ENCODE results near the gene SRPK2.

SRPK2 gene

DNA sequence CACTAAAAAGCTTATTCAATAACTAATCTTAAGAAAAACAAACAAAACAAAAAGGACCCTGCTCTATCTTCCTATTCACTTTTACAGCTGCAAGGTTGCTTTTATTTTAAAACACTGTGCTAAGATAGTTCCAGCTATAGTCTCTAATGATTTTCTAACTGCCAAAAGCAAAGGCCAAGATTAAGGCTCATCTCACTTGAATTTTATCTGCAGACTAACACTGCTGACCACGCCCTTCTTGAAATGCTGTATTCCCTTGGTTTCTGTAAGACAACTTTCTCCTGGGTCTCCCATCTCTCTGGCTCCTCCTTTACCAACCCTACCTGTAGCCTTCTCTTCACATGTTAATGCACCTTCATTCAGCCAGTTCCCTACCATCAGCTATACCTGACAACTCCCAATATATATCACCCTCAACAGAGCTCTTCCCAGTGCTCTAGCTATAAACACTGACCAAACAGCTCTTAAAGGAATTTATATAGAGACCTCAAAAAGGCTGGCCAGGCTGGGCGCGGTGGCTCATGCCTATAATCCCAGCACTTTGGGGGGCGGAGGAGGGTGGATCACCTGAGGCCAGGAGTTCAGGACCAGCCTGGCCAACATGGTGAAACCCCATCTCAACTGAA is 11.7 kb downstream of the SRPK2 start:
- no peak overlapping the region for H3K4me2 ChIP-seq (ENCODE audit: low read depth, low read length, poor library complexity, severe bottlenecking)
- peaks cover 29% of the 10 kb centered on the region for H4K20me1 ChIP-seq (ENCODE audit: insufficient read depth, low read length, poor library complexity, severe bottlenecking)
- no peak overlapping the region for H2AFZ ChIP-seq (ENCODE audit: low read length)
- H3K9ac ChIP-seq (ENCODE audit: low read depth, low read length, poor library complexity, severe bottlenecking) = no peak overlapping the region
- H3K27me3 ChIP-seq (ENCODE audit: insufficient read depth, low read length, poor library complexity, severe bottlenecking) = no peaks in the 10 kb centered on the region
- peaks cover 3% of the 10 kb centered on the region for H3K4me1 ChIP-seq (ENCODE audit: insufficient read depth, low read length, poor library complexity, severe bottlenecking)
- no peak overlapping the region for H3K4me3 ChIP-seq (ENCODE audit: low read length, poor library complexity, severe bottlenecking)
- no peaks in the 10 kb centered on the region for H3K9me3 ChIP-seq (ENCODE audit: insufficient read depth, low read depth, low read length)
- H3F3A ChIP-seq (ENCODE audit: low read depth) = no peaks in the 10 kb centered on the region
- H3K79me2 ChIP-seq (ENCODE audit: insufficient read depth, low read length) = peaks cover 97% of the 10 kb centered on the region
- no peaks in the 10 kb centered on the region for H3K36me3 ChIP-seq (ENCODE audit: insufficient read depth, low read length)
- no peaks in the 10 kb centered on the region for H3K9me2 ChIP-seq (replicated peaks; ENCODE audit: low read depth, low read length)
- TF ChIP-seq, protein P1, sequence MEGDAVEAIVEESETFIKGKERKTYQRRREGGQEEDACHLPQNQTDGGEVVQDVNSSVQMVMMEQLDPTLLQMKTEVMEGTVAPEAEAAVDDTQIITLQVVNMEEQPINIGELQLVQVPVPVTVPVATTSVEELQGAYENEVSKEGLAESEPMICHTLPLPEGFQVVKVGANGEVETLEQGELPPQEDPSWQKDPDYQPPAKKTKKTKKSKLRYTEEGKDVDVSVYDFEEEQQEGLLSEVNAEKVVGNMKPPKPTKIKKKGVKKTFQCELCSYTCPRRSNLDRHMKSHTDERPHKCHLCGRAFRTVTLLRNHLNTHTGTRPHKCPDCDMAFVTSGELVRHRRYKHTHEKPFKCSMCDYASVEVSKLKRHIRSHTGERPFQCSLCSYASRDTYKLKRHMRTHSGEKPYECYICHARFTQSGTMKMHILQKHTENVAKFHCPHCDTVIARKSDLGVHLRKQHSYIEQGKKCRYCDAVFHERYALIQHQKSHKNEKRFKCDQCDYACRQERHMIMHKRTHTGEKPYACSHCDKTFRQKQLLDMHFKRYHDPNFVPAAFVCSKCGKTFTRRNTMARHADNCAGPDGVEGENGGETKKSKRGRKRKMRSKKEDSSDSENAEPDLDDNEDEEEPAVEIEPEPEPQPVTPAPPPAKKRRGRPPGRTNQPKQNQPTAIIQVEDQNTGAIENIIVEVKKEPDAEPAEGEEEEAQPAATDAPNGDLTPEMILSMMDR (conservative IDR thresholded peaks at IDR 0.05; ENCODE audit: low read length) = no peak
- TF ChIP-seq EZH2phosphoT487 (IDR thresholded peaks at IDR 0.05; ENCODE audit: borderline replicate concordance) = no peak

DNA sequence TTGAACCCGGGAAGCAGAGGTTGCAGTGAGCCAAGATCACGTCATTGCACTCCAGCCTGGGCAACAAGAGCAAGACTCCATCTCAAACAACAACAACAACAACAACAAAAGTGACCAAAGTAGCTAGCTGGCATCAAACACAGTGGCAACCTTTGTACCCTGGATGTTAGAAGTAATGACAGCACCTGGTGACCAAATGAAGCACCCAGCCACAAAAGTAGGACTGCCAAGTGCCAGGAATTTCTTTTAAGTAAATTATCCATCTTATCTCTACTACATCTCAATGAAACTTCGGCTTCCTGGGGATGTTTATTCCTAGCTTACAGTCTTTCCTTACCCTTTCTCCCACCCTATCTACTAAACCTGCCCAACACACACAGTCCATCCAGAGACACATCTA is 18.8 kb downstream of the SRPK2 start:
- no peaks in the 10 kb centered on the region for H3K9me3 ChIP-seq (ENCODE audit: insufficient read depth, low read depth, low read length)
- TF ChIP-seq, protein P1 (conservative IDR thresholded peaks at IDR 0.05; ENCODE audit: low read length) = no peak
- TF ChIP-seq EZH2phosphoT487 (IDR thresholded peaks at IDR 0.05; ENCODE audit: borderline replicate concordance) = no peak
- H4K20me1 ChIP-seq (ENCODE audit: insufficient read depth, low read length, poor library complexity, severe bottlenecking) = peaks cover 36% of the 10 kb centered on the region
- no peaks in the 10 kb centered on the region for H3K27me3 ChIP-seq (ENCODE audit: insufficient read depth, low read length, poor library complexity, severe bottlenecking)
- no peaks in the 10 kb centered on the region for H3K9me2 ChIP-seq (replicated peaks; ENCODE audit: low read depth, low read length)
- H3K4me3 ChIP-seq (ENCODE audit: low read length, poor library complexity, severe bottlenecking) = no peak overlapping the region
- H2AFZ ChIP-seq (ENCODE audit: low read length) = no peak overlapping the region
- H3K4me1 ChIP-seq (ENCODE audit: insufficient read depth, low read length, poor library complexity, severe bottlenecking) = peaks cover 10% of the 10 kb centered on the region
- H3K36me3 ChIP-seq (ENCODE audit: insufficient read depth, low read length) = no peaks in the 10 kb centered on the region
- H3K79me2 ChIP-seq (ENCODE audit: insufficient read depth, low read length) = peaks cover 96% of the 10 kb centered on the region
- H3K9ac ChIP-seq (ENCODE audit: low read depth, low read length, poor library complexity, severe bottlenecking) = no peak overlapping the region
- H3F3A ChIP-seq (ENCODE audit: low read depth) = 0 out of 2 replicates have a peak, but pooled peaks cover 5% of the 10 kb centered on the region
- H3K4me2 ChIP-seq (ENCODE audit: low read depth, low read length, poor library complexity, severe bottlenecking) = no peak overlapping the region

DNA sequence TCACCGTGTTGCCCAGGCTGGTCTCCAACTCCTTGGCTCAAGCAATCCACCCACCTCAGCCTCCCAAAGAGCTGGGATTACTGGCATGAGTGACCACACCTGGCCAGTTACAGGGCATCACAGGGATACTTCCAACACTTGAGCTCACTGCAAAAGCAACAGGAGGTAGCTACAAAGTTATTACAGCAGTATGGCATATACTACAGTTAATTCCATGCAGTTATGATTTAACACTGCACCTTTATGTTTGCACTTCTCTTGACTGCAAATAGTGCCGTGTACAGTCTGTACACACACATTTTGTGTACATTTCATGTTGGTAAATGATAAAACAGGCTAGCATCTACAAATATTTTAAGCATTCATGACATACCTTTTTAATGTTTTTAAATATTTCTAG is 21.3 kb downstream of the SRPK2 start:
- H3K9me3 ChIP-seq (ENCODE audit: insufficient read depth, low read depth, low read length) = no peaks in the 10 kb centered on the region
- H3K79me2 ChIP-seq (ENCODE audit: insufficient read depth, low read length) = peaks cover 88% of the 10 kb centered on the region
- H3K9ac ChIP-seq (ENCODE audit: low read depth, low read length, poor library complexity, severe bottlenecking) = no peak overlapping the region
- H2AFZ ChIP-seq (ENCODE audit: low read length) = no peak overlapping the region
- H3K36me3 ChIP-seq (ENCODE audit: insufficient read depth, low read length) = no peaks in the 10 kb centered on the region
- no peaks in the 10 kb centered on the region for H3K9me2 ChIP-seq (replicated peaks; ENCODE audit: low read depth, low read length)
- H3K27me3 ChIP-seq (ENCODE audit: insufficient read depth, low read length, poor library complexity, severe bottlenecking) = no peaks in the 10 kb centered on the region
- H3K4me3 ChIP-seq (ENCODE audit: low read length, poor library complexity, severe bottlenecking) = no peak overlapping the region
- H3F3A ChIP-seq (ENCODE audit: low read depth) = 0 out of 2 replicates have a peak, but pooled peaks cover 5% of the 10 kb centered on the region
- H4K20me1 ChIP-seq (ENCODE audit: insufficient read depth, low read length, poor library complexity, severe bottlenecking) = peaks cover 29% of the 10 kb centered on the region
- no peak overlapping the region for H3K4me2 ChIP-seq (ENCODE audit: low read depth, low read length, poor library complexity, severe bottlenecking)
- H3K4me1 ChIP-seq (ENCODE audit: insufficient read depth, low read length, poor library complexity, severe bottlenecking) = peaks cover 10% of the 10 kb centered on the region
- no peak for TF ChIP-seq EZH2phosphoT487 (IDR thresholded peaks at IDR 0.05; ENCODE audit: borderline replicate concordance)

All from Loucy (cell line).